Right renal pelvis (tissue), 4 donors: ENCODE results near the gene CRABP2. TPM values are rescaled to one million over a fixed set of nuclear protein-coding genes. Genes with fewer than 3 reads are reported as not detected.

Experiments
- DNase-seq, 4 donors: peaks; one replicate each; pipeline ENCODE4 v3.0.0-alpha.2; 2013; ENCODE audit warnings: low read depth in 4 of 4, low spot score in 3 of 4, missing footprints in 1 of 4
- polyA plus RNA-seq, 4 donors: library from polyadenylated mRNA; unstranded; fragments of 120-200 nt; gene quantifications; one replicate each; pipeline ENCODE4 v1.2.1, GENCODE V29; 2013; ENCODE audit not compliant: insufficient read length in 4 of 4

The CRABP2 gene
- polyA plus RNA-seq, 4 donors: 69.1 to 106 (median 83.1) TPM

DNA sequence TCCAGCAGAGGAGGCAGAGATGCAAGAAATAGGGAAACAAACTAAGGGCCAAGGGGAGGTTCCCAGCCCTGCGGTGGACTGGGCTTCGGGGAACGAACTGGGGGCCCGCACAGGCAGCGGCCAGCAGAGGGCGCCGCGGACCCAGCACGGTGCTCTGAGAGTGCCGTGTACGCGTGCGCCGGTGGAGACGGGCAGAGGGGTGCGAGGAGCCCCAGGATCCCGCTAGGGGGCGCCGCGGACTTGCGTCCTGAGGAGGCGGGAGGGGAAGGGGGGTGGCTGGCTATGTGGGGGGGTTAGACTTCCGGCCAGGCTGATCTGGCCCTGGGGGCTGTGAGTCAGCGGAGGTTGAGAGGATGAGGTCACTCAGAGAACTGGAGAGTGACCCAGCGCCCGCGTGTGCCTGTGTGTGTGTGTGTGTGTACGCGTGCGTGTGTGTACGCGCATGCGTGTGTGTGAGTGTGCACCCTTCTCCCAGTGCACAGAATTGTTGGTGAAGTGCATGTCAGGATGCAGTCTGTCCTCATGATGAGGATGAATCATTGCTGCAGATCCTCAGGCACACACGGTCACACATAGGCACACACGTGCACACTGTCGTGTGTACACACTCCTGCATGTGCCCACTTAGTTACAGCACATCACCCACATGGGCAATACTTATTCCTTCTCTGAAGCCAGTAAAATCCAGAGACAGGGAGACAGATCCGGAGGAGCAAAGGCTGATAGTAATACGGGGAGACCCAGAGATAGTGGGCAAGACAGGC is 45.2 kb downstream of the CRABP2 start:
- peak; percentile 88 to 91 (median 90) for DNase-seq

DNA sequence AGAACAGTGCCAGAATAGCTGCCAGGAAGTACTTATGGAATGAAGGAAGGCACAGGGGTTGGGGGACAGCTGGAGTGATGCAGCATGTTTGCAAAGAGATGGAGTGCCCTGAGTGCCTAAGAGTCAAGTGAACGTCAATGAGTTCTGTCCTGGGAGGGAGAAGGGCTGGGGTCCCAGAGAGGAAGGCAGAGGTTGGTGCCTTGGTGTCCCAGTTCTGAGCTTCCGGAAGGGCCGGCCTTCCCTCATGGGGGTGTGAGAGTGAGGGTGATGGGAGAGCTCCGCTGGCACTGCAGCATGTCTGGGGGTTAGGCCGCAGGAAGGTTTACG is 45.8 kb downstream of the CRABP2 start:
- no peak for DNase-seq

DNA sequence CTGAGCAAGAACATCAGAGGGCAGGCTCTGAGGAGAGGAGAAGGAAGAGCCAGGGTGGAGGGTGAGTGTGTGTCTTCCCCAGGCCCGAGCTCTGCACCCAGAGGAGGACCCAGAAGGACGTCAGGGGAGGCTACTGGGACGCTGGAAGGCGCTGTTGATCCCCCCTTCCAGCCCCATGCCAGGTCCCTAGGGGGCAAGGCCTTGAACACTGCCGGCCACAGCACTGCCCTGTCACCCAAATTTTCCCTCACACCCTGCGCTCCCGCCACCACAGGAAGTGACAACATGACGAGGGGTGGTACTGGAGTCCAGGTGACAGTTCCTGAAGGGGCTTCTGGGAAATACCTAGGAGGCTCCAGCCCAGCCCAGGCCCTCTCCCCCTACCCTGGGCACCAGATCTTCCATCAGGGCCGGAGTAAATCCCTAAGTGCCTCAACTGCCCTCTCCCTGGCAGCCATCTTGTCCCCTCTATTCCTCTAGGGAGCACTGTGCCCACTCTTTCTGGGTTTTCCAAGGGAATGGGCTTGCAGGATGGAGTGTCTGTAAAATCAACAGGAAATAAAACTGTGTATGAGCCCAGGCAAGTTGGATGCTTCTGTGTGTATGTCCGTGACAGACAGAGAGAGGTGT is 46.3 kb downstream of the CRABP2 start:
- DNase-seq: no peak

DNA sequence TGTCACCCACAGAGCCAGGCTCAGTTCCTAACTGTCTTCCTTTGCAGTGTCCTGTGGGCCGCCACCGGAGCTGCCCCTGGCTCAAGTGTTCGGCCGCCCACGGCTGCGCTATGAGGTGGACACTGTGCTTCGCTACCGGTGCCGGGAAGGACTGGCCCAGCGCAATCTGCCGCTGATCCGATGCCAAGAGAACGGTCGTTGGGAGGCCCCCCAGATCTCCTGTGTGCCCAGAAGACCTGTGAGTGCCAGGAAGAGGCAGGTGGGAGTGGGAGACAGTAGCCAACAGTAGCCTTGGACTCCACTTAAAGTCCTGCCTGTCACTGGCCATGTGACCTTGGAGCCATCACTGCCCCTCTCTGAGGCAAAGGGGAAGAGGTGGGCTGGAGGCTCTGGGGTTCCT is 46.9 kb downstream of the CRABP2 start:
- no peak for DNase-seq

DNA sequence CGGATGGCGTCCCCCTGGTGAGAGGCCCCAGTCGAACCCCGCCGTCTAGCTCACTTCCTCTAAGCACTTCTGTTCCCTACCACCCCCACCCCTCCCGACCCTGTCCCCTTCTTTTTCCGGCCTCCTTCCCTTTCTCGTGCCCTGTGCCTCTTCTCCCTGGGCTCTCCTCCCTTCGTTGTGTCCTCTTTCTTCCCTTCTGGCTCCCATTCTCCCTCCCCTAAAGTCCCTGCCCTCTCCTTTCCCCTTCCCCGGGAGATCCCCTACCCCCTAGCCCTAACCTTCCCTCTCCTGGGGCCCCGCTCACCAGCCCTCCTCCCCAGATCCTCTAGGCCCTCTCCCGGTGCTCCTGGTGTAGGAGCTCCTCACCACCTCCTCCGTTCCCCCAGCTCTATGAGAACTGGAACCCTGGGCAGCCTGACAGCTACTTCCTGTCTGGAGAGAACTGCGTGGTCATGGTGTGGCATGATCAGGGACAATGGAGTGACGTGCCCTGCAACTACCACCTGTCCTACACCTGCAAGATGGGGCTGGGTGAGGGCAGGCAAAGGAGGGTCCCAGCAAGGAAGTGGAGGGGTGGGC is 47.6 kb downstream of the CRABP2 start:
- no peak for DNase-seq

DNA sequence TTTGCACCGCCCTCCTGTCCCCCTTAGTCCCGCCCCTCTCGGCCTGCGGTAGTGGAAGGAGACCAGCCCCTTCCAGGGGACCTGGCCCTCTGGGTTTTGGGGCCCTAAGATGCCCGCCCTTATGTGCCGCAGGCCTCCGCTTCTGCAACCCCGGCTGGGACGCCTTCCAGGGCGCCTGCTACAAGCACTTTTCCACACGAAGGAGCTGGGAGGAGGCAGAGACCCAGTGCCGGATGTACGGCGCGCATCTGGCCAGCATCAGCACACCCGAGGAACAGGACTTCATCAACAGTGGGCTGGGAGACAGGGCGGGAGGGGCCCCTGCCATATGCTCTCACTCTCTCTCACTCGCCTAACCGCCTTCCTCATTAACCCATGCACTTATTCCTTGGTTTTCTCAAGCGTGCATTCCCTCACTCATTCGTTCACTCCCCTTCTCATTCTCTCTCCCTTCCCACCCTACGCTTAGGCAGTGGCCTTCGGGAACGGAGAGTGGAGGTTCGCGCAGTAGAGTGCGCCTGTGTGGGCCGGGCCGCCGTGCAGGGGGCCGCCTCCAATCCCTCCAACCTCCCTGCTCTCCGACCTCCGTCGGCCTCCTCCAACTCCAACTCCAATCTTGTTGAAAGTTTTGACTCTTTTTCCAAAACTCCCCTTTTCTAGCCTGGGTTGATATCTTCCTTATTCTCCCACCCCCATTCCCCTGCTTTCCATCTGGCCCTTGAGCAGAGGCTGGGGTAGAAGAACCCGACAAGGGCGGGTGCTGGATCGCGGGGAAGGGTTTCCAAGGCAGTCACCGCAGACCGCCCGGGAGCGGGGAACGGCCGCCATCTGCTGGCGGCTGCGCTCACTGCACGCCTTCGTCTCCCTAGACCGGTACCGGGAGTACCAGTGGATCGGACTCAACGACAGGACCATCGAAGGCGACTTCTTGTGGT is 48.3 kb downstream of the CRABP2 start:
- no peak for DNase-seq

DNA sequence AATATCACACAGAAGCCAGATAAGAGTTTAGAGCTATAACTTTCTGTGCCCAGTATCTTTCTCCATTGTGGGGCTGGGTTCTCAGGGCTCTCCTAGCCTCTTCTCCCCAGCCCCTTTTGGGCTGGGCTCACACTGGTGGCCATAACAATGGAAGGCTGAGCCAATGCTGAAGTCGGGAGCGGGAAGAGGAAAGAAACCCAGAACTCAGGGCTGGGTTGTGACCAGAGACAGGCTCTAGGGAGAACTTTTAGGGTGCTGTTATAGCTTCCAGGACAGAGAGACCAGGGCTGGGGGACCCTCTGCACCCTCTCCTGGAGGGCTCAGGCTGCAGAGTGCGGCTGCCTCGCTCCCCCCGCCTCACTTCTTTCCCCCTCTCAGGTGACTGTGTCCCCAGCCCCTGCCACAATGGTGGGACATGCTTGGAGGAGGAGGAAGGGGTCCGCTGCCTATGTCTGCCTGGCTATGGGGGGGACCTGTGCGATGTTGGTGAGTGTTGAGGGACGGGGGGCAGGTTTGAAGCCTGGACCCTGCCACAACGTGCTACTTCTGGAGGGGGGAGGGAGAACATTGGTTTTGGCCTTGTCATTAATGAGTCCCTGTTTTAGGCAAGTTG is 49.4 kb downstream of the CRABP2 start:
- DNase-seq: no peak

DNA sequence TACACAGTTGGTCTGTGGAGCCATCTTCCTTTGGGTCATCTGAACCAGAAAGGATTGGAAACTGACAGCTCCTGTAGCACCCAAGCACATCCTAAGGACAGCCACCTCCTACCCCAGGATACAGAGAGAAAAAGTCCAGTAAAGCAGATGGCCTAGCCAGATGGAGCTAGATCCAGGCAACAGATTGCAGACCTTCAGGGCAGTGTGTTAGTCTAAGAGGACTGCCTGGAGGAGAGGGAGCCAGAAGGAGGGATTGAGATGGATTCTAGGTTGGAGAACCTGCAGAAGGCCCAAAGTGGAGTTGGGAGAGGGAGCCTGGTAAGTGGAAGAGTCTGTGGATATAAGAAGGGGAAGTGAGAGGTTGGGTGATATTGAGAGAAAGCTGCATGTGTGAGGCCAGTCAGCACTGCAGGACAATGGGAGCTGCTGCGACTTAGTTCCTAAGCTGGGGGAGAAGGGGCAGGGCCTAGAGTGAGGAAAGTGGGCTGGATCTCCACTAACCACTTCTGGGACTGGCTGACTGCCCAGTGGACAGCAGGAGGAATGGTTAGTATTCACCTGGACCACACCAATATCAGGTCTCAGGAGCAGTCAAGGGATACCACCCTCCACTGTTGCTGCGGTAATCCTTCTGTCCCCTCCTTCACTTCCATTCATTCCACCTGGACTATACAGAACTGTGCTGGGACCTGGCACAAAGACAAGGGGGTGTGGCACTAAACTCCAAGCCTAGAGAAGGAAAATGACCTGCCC is 50.1 kb downstream of the CRABP2 start:
- no peak for DNase-seq

DNA sequence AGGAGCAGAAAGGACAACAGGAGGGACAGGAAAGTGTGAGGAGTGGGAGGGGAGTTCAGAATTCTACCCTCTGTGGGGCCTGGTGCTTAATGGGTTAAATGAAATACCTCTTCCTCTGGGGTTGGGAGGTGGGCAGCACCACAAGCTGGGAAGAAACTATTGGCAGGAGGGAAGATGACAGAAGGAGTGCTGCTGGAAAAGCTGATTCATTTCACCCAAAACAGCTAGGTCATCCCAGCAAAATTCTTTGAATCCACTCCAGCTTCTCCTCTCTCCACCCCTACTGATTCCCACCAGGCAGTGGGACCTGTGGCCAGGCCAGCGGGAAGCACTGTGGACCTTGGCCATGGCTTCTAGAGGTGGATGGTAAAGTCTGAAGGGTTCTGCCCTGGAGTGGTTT is 50.7 kb downstream of the CRABP2 start:
- DNase-seq: no peak

DNA sequence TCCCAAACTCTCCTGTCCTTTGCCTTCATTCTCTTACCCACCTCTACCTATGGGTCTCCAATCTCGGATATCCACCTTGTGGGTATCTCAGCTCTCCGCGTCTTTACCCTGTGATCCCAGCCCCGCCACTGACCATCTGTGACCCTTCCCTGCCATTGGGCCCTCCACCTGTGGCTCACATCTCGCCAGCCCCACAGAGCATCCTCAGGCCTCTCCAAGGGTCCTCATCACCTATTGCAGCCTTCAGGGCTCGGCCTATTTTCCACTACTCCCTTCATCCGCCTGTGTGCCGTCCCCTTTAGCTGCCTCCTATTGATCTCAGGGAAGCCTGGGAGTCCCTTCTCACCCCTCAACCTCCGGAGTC is 52.4 kb downstream of the CRABP2 start:
- no peak for DNase-seq

DNA sequence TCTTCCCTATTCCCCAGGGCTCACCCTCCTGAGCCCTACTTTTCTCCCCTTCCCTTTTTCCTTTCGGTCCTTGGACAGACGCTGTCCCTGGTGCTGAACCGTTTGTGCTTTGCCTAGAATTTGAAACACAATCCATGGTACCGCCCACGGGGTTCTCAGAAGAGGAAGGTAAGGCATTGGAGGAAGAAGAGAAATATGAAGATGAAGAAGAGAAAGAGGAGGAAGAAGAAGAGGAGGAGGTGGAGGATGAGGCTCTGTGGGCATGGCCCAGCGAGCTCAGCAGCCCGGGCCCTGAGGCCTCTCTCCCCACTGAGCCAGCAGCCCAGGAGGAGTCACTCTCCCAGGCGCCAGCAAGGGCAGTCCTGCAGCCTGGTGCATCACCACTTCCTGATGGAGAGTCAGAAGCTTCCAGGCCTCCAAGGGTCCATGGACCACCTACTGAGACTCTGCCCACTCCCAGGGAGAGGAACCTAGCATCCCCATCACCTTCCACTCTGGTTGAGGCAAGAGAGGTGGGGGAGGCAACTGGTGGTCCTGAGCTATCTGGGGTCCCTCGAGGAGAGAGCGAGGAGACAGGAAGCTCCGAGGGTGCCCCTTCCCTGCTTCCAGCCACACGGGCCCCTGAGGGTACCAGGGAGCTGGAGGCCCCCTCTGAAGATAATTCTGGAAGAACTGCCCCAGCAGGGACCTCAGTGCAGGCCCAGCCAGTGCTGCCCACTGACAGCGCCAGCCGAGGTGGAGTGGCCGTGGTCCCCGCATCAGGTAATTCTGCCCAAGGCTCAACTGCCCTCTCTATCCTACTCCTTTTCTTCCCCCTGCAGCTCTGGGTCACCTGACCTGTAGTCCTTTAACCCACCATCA is 53.0 kb downstream of the CRABP2 start:
- DNase-seq: no peak

Other genes with a start within 250 kb of the CRABP2 start
- 10 to 100 TPM; 23.3 to 24.8 (median 24.3) TPM for gene MEF2D, start 204.8 kb downstream of the CRABP2 start, polyA plus RNA-seq
- 10 to 100 TPM; 11.2 to 13.2 (median 12.3) TPM for gene IQGAP3, start 133.0 kb downstream of the CRABP2 start, polyA plus RNA-seq
- 1 to 10 TPM in 2 of 4 donors, under 1 TPM in 2; 0.86 to 1.3 (median 1.0) TPM for gene TTC24, start 125.9 kb downstream of the CRABP2 start, polyA plus RNA-seq
- gene NAXE, start 113.8 kb downstream of the CRABP2 start, polyA plus RNA-seq: 10 to 100 TPM; 74.4 to 84.1 (median 81.6) TPM
- 10 to 100 TPM; 30.2 to 33.7 (median 31.4) TPM for gene GPATCH4, start 104.1 kb downstream of the CRABP2 start, polyA plus RNA-seq
- gene HAPLN2, start 86.2 kb downstream of the CRABP2 start, polyA plus RNA-seq: under 1 TPM; 0.11 to 0.45 (median 0.42) TPM
- under 1 TPM in 3 of 4 donors, not detected in 1; 0.12 to 0.58 (median 0.13) TPM for gene BCAN, start 63.5 kb downstream of the CRABP2 start, polyA plus RNA-seq
- 100 to 1,000 TPM; 153 to 160 (median 156) TPM for gene NES, start 28.2 kb downstream of the CRABP2 start, polyA plus RNA-seq
- gene METTL25B, start 22.9 kb upstream of the CRABP2 start, polyA plus RNA-seq: 10 to 100 TPM; 29.9 to 36.6 (median 34.6) TPM
- gene ISG20L2, start 23.2 kb upstream of the CRABP2 start, polyA plus RNA-seq: 10 to 100 TPM; 44.0 to 50.0 (median 45.3) TPM
- 10 to 100 TPM; 68.4 to 75.1 (median 72.3) TPM for gene MRPL24, start 35.5 kb upstream of the CRABP2 start, polyA plus RNA-seq
- 100 to 1,000 TPM; 261 to 286 (median 283) TPM for gene HDGF, start 46.1 kb upstream of the CRABP2 start, polyA plus RNA-seq
- gene PRCC, start 62.0 kb upstream of the CRABP2 start, polyA plus RNA-seq: 100 to 1,000 TPM; 107 to 140 (median 125) TPM
- under 1 TPM; 0.71 to 0.79 (median 0.76) TPM for gene SH2D2A, start 111.3 kb upstream of the CRABP2 start, polyA plus RNA-seq
- 1 to 10 TPM; 1.5 to 2.8 (median 1.8) TPM for gene INSRR, start 153.5 kb upstream of the CRABP2 start, polyA plus RNA-seq
- gene NTRK1, start 155.3 kb upstream of the CRABP2 start, polyA plus RNA-seq: 1 to 10 TPM in 3 of 4 donors, under 1 TPM in 1; 0.98 to 2.1 (median 1.3) TPM
- gene PEAR1, start 188.1 kb upstream of the CRABP2 start, polyA plus RNA-seq: 10 to 100 TPM; 21.4 to 22.6 (median 21.9) TPM
- under 1 TPM; 0.22 to 0.66 (median 0.33) TPM for gene LRRC71, start 215.0 kb upstream of the CRABP2 start, polyA plus RNA-seq